Parathyroid adenoma (tissue), 2 donors: ENCODE results near the gene FBXL20.

Experiments used
- H2AFZ ChIP-seq: fragments of 300-600 bp; sonication (generic); one replicate; pipeline ENCODE4 v1.7.0; 2017; ENCODE audit warnings: antibody characterized with exemption, mild to moderate bottlenecking
- H3K27ac ChIP-seq: fragments of 300-600 bp; sonication (generic); one replicate; pipeline ENCODE4 v1.7.0; 2017
- H3K27me3 ChIP-seq: fragments of 300-600 bp; sonication (generic); one replicate; pipeline ENCODE4 v1.7.0; 2017; ENCODE audit warnings: low read length; ENCODE audit not compliant: control insufficient read depth, insufficient read depth
- H3K36me3 ChIP-seq: fragments of 300-600 bp; sonication (generic); one replicate; pipeline ENCODE4 v1.7.0; 2017; ENCODE audit warnings: low read length; ENCODE audit not compliant: control insufficient read depth, insufficient read depth
- H3K4me1 ChIP-seq: fragments of 300-600 bp; sonication (generic); one replicate; pipeline ENCODE4 v1.7.0; 2017; ENCODE audit warnings: control low read depth
- H3K4me2 ChIP-seq: fragments of 300-600 bp; sonication (generic); one replicate; pipeline ENCODE4 v1.7.0; 2017; ENCODE audit warnings: low read length
- H3K4me3 ChIP-seq: fragments of 300-600 bp; sonication (generic); one replicate; pipeline ENCODE4 v1.7.0; 2017; ENCODE audit warnings: low read depth, low read length
- H3K79me2 ChIP-seq: fragments of 300-600 bp; sonication (generic); one replicate; pipeline ENCODE4 v1.7.0; 2017; ENCODE audit warnings: control low read depth
- H3K9ac ChIP-seq: fragments of 300-600 bp; sonication (generic); one replicate; pipeline ENCODE4 v1.7.0; 2017; ENCODE audit warnings: mild to moderate bottlenecking
- H3K9me3 ChIP-seq: fragments of 300-600 bp; sonication (generic); one replicate; pipeline ENCODE4 v1.7.0; 2017; ENCODE audit warnings: low read length; ENCODE audit not compliant: control insufficient read depth
- TF ChIP-seq, protein P1 (sequence below): fragments of 300-600 bp; sonication (generic); IDR thresholded peaks from one replicate; pipeline ENCODE4 v1.7.0; 2017; ENCODE audit warnings: antibody characterized with exemption, mild to moderate bottlenecking
- donor health status: primary hyperparathyroidism.

Gene FBXL20

DNA sequence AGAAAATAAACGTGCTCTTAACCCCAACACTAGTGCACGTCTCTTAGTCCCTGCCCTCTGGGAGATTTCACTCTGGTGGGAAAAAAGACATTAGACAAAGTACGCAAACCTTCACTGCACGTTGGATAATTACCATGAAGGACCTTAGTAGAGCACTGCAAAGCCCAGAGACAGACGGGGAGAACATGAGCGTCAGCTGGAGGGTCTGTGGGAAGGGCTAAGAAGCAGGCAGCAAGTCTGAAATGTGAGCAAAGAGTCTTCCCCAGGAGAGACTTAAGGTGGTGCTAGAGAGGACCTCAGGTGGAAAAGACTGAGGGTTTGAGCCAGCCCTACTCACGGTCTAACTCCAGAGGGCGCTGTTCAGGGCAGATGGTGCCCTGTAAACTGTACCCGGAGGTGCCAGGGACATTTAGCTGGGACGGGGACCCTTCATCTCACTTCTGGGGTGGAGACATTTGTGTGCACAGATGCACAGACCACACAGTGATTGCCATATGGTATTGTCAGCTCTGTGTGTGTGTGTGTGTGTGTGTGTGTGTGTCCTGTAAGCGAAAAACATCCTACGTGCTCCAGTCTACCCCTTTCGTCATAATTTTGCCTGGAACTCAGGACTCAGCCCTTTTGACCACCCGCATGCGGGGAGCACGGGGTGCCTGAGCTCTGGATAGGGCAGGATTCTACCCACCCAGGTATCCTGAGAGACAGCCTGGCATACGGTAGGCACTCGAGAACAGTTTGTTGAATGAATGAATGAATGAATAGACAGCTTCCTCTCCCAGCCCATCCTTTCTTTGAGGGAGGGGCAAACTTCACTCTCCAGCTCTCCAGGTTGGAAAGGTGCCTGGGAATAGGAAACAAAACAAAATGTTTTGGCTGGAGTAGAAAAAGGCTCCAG is 165.6 kb downstream of the FBXL20 start:
- Histone ChIP-seq H3K4me3 (no peak overlapping the region), H3K36me3 (no peaks in the 10 kb centered on the region), H2AFZ (no peak overlapping the region), H3K79me2 (no peaks in the 10 kb centered on the region), H3K27ac (no peak overlapping the region), H3K9ac (no peak overlapping the region), H3K4me2 (no peak overlapping the region), H3K9me3 (no peaks in the 10 kb centered on the region), H3K4me1 (no peaks in the 10 kb centered on the region), H3K27me3 (no peaks in the 10 kb centered on the region)
- TF ChIP-seq, protein P1, sequence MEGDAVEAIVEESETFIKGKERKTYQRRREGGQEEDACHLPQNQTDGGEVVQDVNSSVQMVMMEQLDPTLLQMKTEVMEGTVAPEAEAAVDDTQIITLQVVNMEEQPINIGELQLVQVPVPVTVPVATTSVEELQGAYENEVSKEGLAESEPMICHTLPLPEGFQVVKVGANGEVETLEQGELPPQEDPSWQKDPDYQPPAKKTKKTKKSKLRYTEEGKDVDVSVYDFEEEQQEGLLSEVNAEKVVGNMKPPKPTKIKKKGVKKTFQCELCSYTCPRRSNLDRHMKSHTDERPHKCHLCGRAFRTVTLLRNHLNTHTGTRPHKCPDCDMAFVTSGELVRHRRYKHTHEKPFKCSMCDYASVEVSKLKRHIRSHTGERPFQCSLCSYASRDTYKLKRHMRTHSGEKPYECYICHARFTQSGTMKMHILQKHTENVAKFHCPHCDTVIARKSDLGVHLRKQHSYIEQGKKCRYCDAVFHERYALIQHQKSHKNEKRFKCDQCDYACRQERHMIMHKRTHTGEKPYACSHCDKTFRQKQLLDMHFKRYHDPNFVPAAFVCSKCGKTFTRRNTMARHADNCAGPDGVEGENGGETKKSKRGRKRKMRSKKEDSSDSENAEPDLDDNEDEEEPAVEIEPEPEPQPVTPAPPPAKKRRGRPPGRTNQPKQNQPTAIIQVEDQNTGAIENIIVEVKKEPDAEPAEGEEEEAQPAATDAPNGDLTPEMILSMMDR = peak; percentile 14

DNA sequence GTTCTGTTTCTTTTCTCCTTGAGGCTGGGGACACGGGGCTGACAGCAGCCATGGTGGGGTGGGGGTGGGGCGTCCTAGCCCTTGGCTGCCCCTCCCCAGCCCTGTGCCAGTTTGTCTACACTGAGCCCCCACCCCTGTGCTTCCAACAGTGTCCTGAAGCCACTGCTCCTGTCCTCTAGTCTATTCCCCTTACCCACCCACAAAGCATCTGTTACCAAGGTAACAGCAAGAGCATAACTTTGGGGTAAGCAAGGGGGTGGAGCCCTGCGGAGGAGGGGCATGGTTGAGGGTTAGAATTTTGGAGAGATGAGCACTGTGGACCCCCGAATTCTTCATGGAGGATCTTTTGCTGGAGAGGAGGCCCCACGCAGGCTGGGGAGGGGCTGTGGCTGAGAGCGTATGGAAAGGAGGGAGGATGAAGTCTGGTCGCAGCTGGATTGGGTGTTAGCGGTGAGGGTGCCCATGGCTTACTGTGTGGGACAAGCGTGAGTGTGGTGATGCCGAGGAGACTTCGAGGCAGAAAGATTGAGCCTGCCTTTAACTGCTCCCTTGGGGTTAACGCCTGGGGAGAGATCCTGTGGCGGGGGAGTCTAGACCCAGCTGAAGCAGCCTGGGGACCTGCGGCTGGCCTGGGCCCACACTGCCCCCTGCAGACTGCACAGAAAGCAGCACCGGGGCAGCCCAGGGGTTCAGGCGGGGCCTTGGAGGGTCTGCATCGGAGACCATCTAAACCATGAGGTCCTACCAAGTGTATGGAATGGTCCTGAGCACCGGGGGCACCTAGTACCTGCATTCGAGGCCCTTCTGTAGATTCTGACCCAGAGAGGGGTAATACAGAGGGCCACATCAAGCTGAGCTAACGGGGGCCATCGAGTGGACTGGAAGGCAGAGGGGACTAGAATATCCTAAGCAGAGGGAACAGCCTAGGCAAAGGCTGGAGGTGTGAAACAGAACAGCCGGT is 169.6 kb downstream of the FBXL20 start:
- Histone ChIP-seq H3K4me3 (no peak overlapping the region), H3K9me3 (no peaks in the 10 kb centered on the region), H3K4me2 (no peak overlapping the region), H3K4me1 (no peaks in the 10 kb centered on the region), H3K9ac (no peak overlapping the region), H3K27ac (no peak overlapping the region), H2AFZ (peak overlapping the region; percentile 16), H3K79me2 (no peaks in the 10 kb centered on the region), H3K36me3 (no peaks in the 10 kb centered on the region), H3K27me3 (no peaks in the 10 kb centered on the region)
- TF ChIP-seq, protein P1 = peak; percentile 66

DNA sequence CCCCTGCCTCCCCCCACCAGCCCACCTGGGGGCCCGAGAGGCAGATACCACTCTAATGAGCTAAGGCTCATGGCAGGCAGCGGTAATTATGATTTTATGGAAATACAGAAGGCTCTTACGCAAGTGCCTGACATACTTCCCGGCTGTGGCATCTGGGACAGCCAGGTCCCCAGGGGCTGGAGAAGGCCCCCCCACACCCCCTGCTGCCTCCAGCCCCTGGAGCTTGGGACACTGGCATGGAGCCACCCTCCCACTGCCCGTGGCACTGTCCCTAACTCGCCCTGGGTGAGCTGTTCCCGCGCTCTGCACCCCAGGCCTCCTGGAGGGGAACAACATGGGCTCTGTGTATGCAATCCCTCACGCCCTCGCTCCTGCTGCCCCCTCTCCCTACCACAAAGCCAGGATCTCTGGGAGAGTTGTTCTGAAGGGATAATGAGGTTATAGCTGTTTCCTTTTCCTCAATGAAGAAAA is 170.3 kb downstream of the FBXL20 start:
- H3K4me3 ChIP-seq = no peak overlapping the region
- no peaks in the 10 kb centered on the region for H3K79me2 ChIP-seq
- no peak overlapping the region for H2AFZ ChIP-seq
- no peaks in the 10 kb centered on the region for H3K36me3 ChIP-seq
- H3K4me1 ChIP-seq = peaks cover 1% of the 10 kb centered on the region
- no peak overlapping the region for H3K4me2 ChIP-seq
- TF ChIP-seq, protein P1 = no peak
- H3K9me3 ChIP-seq = no peaks in the 10 kb centered on the region
- H3K27ac ChIP-seq = no peak overlapping the region
- H3K27me3 ChIP-seq = no peaks in the 10 kb centered on the region
- no peak overlapping the region for H3K9ac ChIP-seq

DNA sequence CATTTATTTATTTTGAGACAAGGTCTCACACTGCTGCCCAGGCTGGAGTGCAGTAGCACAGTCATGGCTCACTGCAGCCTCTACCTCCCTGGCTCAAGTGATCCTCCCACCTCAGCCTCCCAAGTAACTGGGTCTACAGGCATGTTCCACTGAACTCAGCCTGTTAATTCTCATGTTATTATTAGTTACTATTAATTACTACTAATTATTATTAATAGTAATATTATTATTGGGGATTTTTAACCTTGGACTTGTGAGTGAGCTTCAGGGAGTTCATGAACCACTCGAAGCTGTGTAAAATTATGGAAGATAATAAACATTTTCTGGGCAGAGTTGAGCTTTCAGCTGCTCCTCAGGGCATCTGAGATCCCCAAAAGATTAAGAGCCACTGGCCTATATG is 171.1 kb downstream of the FBXL20 start:
- peaks cover 5% of the 10 kb centered on the region for H3K4me1 ChIP-seq
- no peak overlapping the region for H3K4me3 ChIP-seq
- no peaks in the 10 kb centered on the region for H3K79me2 ChIP-seq
- H3K9me3 ChIP-seq = no peaks in the 10 kb centered on the region
- TF ChIP-seq, protein P1 = no peak
- H3K27me3 ChIP-seq = peaks cover 3% of the 10 kb centered on the region
- no peak overlapping the region for H3K4me2 ChIP-seq
- H3K9ac ChIP-seq = no peak overlapping the region
- H3K27ac ChIP-seq = no peak overlapping the region
- no peaks in the 10 kb centered on the region for H3K36me3 ChIP-seq
- H2AFZ ChIP-seq = no peak overlapping the region
